Measurements from ENCODE around the gene ZCCHC10.

DNA sequence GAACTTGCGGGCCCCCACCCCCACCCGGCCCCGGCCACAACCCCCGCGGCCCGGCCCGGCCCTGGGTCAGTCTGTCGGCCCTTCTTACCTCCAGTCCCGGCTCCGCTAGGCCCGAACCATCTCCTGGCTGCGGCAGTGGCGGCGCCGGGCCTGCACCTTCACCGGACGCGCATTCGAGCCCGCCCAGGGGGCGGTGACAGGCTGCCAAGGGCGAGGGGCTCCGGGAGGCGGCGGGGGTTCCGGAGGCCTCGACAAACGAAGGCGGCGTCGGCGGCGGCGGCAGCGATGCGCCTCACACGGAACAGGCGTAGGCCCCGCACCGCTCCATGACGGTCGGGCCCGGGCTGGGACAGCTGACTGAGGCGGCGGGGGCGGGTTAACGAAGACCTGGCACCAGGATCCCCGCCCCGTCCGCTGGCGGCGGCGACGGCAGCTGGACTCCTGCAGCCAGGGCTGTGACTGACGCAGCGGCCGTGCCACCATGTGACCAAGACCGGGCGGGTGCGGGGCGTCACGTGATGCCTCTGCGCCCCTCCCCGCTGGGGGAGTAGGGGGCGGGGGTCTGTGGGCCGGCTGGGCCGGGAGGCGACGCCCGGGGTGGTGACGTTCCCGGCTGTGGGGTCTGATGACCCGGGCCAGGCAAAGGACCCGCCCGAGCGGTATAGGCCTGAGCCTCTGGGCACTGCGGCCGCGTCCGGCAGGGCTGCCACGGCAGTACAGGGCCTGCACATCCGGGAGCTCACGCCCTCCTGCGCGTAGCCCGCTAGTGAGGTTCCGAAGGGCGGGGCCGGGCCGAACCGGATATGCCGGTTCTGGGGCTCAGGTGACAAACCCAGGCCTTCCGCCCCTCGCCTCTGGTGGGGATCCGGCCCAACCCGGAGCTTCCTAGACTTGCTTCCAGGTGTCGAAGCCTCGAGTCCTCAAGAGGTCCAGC lies 62.9 kb downstream of the ZCCHC10 start, which contains the start of gene AFF4:
- TF ChIP-seq BHLHE40 (IDR thresholded peaks at IDR 0.05; ENCODE audit: low read depth, low read length) (peak; percentile 85), SMC3 (IDR thresholded peaks at IDR 0.05; ENCODE audit: low read depth, low read length) (no peak), POLR2A (IDR thresholded peaks at IDR 0.05; ENCODE audit: low read depth, low read length) (peak; percentile 98), CEBPB (IDR thresholded peaks at IDR 0.05; ENCODE audit: low read depth, low read length) (no peak), CHD1 (IDR thresholded peaks at IDR 0.05; ENCODE audit: low read depth, low read length) (0 out of 2 replicates have a peak, but pooled peaks have one; percentile 39), ELK1 (IDR thresholded peaks at IDR 0.05; ENCODE audit: borderline replicate concordance, low read depth, low read length) (no peak), NFE2L2 (IDR thresholded peaks at IDR 0.05; ENCODE audit: low read depth, low read length) (no peak), RAD21 (IDR thresholded peaks at IDR 0.05; ENCODE audit: low read length) (no peak), FOS (IDR thresholded peaks at IDR 0.05; ENCODE audit: low read depth, low read length) (peak; percentile 97)
- TF ChIP-seq, protein P1, sequence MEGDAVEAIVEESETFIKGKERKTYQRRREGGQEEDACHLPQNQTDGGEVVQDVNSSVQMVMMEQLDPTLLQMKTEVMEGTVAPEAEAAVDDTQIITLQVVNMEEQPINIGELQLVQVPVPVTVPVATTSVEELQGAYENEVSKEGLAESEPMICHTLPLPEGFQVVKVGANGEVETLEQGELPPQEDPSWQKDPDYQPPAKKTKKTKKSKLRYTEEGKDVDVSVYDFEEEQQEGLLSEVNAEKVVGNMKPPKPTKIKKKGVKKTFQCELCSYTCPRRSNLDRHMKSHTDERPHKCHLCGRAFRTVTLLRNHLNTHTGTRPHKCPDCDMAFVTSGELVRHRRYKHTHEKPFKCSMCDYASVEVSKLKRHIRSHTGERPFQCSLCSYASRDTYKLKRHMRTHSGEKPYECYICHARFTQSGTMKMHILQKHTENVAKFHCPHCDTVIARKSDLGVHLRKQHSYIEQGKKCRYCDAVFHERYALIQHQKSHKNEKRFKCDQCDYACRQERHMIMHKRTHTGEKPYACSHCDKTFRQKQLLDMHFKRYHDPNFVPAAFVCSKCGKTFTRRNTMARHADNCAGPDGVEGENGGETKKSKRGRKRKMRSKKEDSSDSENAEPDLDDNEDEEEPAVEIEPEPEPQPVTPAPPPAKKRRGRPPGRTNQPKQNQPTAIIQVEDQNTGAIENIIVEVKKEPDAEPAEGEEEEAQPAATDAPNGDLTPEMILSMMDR (conservative IDR thresholded peaks at IDR 0.05; ENCODE audit: low read depth, low read length), result no peak
- TF ChIP-seq, protein P2, sequence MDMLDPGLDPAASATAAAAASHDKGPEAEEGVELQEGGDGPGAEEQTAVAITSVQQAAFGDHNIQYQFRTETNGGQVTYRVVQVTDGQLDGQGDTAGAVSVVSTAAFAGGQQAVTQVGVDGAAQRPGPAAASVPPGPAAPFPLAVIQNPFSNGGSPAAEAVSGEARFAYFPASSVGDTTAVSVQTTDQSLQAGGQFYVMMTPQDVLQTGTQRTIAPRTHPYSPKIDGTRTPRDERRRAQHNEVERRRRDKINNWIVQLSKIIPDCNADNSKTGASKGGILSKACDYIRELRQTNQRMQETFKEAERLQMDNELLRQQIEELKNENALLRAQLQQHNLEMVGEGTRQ (IDR thresholded peaks at IDR 0.05; ENCODE audit: low read depth, low read length), result peak; percentile 100
